SW480 (cell line): Measurements from ENCODE around the gene SLC39A11.
"Not testable (repeated sequence)": the region's sequence is repeated elsewhere in the genome, so short reads cannot be mapped to it uniquely, and the experiment has no call there.

Source experiments
- DNase-seq: peaks from one replicate; pipeline ENCODE4 v3.0.0-alpha.2; 2016; ENCODE audit warnings: low spot score

SLC39A11 gene

GRCh38 chr17:72916991-72917390 lies 175.5 kb downstream of the SLC39A11 start:
- DNase-seq, result no peak

DNA sequence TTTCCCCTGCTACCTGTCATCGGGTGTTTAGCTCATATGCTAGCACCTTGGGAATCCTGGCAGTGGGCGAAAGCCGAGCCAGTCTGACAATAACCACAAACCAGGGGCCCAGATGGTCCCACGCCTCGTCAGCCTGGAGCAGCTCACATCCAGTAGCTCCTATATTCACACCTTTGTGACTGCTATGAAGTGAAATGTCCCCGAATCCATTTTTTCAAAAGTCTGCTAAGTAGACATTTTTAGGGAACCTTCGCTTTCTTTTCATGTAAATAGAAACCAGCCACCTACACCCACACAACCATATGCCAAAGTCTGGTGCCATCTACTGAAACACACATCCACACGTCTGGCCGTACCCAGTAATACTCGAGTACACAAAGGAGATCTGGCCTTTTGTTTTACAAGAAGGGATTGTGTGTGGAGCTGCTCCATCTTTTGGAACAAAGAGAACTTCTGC lies 176.8 kb downstream of the SLC39A11 start:
- no peak for DNase-seq

DNA sequence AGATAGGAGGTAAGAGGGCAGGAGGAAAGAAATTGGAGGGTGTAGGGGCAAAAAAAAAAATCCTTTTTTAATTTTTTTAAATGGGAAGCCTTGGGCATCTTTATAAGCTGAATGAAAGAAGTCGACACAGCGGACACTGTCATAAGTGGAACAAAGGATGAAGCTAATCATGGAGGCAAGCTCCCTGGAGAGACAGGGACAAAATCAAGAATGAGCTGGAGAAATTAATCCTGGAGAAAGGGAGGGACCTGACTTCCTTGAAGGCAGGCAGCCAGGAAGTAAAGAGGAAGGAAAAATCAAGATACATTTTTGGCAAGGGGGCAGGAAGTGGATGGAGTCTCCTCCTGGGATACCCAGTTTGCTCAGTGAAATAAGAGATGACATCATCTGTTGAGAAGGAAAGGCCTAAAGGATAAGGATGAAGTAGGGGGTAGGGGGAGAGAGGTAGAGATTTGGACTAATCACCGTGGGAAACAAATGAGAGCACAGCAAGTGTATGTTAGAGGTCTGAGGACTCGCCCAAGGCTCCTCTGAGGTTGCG lies 179.3 kb downstream of the SLC39A11 start:
- no peak for DNase-seq

DNA sequence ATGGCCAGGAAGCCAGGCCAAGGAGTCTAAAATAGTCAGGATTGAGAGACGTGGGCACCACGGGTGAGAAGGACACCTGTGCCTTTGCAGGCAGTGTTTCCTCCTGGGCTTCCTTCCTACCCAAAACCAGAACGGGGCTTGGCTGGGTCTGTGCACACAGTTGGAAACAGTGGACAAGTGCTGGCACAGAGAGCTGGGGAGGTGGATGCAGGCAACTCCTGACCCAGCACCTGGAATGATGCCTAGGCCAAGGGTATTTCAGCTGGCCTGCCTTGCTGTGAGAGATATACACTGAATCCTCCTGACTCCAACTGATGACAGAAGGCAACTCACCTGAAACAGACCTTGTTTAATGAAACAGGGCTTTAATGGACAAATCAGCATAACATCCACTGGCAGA lies 186.2 kb downstream of the SLC39A11 start:
- DNase-seq, result no peak

DNA sequence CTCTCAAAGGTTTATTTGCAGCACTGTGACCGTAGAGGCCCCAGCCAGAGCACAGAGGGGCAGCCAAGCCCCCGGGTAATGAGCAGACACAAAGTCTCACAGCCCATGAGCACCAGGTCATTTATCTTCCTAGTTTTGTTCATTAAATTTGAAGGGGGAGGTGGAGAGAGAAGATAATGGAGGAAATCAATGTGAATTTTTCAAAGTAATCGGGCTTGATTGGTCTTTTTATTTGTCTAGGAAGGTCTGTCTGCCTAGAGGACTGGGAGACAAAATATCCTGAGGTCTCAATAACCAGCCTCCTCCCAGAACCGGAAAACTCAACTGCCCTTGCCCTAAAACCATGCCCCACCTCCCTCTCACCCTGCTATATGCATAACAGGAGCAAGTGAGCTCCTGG lies 189.0 kb downstream of the SLC39A11 start:
- DNase-seq, result no peak

DNA sequence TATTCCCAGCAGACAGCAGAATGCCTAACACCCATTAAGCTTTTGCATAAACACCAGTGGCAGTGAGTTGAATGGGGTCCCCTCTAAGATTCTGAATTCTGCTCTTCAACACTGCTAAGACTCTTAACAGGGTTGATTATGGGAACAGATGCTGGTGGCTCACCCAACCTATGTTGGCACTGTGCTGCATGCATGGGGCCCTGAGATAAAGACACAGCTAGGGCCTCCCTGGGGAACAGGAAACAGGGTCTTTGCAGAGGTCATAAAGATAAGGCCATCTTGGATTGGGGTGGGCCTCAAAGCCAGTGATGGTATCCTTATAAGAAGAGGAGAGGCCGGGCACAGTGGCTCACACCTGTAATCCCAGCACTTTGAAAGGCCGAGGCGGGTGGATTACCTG lies 190.8 kb downstream of the SLC39A11 start:
- DNase-seq, result no peak

DNA sequence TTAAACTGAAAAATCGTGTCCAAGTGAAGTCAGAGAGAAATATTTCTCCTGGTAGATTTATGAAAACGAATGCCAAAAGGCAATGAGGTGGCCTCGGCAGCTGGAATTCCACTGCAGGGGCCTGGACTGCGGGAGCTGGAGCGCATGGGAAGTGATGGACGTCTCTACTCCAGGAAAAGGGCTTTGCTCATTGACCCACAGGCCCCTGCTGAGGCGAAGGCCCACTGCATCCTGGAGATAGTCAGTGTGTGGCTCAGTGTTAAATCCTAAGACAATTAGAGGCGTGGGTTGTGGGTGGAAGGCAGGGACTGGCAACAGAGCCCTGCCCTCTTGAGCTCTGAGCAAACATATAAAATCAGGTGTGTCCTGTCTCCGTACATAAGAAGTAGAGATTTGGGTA lies 191.4 kb downstream of the SLC39A11 start:
- DNase-seq, result no peak

DNA sequence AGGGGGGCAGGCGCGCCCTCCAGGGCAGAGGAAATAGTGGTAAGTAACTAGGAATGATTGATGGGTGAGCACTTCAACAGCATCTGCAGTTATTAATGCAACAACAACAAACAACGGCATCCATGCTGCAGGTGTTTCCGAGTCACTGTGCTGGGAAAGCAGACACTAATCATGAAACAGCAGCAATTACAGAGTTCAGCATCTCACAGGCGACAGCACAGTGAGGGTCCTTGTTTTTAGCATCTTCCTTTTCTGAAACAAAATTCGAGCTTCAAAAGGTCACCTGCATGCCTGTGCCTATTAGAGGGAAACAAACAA lies 191.9 kb downstream of the SLC39A11 start:
- no peak for DNase-seq

- DNase-seq, result no peak
Measured at GRCh38 chr17:72898725-72899124, 193.8 kb downstream of the SLC39A11 start.

DNA sequence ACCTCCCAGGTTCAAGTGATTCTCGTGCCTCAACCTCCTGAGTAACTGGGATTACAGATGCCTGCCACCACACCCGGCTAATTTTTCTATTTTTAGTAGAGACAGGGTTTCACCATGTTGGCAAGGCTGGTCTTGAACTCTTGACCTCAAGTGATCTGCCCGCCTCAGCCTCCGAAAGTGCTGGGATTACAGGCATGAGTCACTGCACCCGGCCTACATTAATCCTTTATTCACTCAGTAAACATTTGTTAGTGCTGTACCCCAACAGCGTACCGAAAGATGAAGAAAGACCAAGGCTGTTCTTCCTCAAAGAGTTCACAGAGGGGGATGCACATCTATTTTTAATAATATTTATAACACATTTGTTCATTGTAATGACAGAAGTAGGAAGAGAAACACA lies 196.2 kb downstream of the SLC39A11 start:
- DNase-seq, result not testable (repeated sequence)

GRCh38 chr17:72891627-72892026 lies 200.9 kb downstream of the SLC39A11 start:
- no peak for DNase-seq

DNA sequence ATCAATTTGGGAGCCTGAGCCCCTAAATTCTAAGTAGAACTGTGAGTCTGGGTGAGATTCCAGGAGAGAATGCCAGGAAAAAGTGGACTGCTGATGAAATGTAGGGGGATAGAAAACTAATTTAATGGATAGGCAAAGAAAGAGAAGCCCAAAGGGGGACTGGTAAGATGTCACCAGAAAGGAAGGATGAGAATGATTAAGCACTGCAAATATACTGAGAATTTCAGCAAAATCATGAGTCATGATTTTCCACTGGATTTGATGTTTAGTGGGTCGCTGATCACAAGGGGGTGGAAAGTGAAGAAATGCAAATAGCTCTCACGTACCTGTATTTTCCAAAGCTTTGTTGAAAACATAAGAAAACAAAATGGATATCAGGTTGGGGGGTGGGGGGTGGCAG lies 201.8 kb downstream of the SLC39A11 start:
- no peak for DNase-seq

- no peak for DNase-seq
Measured at GRCh38 chr17:72887917-72888316, 204.6 kb downstream of the SLC39A11 start.

GRCh38 chr17:72887322-72887721 lies 205.2 kb downstream of the SLC39A11 start:
- no peak for DNase-seq

GRCh38 chr17:72886622-72887021 lies 205.9 kb downstream of the SLC39A11 start:
- no peak for DNase-seq

DNA sequence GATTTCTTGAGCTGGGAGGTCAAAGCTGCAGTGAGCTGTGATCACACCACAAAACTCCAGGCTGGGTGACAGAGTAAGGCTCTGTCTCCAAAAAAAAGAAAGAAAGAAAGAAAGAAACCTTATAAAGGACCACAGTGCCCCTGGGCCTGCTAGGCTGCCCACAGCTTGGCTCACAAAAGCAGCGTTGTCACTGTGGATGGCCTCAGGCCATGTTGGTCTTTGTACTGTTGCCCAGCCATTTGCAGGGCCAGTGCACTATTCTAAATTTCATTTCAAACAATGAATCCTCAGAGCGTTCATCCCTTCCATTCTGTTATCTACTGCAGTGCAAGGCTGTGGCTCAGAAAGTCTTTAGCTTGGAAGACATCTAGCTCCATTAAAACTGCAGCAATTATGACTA lies 208.4 kb downstream of the SLC39A11 start:
- DNase-seq, result no peak

- DNase-seq, result no peak
Measured at GRCh38 chr17:72883351-72883750, 209.1 kb downstream of the SLC39A11 start.

- DNase-seq, result no peak
Measured at GRCh38 chr17:72882426-72882825, 210.1 kb downstream of the SLC39A11 start.

- no peak for DNase-seq
Measured at GRCh38 chr17:72879877-72880276, 212.6 kb downstream of the SLC39A11 start.

DNA sequence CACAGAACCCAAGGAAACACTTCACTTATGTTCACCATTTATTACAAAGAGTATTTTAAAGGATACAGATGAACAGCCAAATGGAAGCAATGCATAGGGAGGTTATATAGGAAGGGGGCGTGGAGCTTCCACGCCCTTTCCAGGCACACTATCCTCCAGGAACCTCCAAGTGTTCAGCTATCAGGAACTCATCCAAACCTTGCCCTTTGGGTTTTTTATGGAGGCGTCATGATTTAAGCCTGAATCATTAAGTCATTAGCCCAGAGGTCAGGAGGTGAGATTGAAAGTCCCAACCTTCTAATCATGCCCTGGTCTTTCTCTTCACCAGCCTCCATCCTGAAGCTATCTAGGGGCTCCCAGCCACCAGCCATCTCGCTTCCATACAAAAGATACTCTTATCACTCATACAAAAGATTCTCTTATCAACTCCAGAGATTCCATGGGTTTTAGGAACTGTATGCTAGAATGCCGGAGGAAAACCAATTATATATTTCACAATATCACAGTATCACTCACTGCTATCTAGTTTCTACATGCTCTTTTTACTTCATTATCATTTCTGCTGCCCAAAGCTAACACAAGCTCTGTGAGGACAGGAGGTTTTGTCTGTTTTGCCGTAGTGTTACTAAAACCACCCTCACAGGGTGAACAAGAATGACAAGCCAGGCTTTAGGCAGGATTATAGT lies 213.4 kb downstream of the SLC39A11 start:
- no peak for DNase-seq

GRCh38 chr17:72877348-72877747 lies 215.1 kb downstream of the SLC39A11 start:
- no peak for DNase-seq

DNA sequence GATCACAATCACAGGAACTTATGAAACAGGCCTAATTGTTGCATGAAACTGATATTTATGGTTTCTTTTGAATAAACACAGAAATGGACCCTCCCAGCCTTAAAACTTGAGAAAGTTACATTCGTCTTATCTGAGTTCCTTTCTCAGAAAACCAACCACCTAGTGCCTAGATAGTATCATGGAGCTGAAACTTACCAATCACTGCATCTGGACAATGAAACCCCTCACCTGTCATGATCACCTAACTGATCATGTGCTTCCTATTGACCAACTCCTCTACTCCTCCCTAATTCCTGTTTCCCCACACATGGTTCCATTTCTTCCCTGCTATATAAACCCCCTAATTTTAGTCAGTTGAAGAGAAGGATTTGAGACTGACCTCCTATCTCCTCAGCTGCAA lies 216.1 kb downstream of the SLC39A11 start:
- no peak for DNase-seq

GRCh38 chr17:72875361-72875760 lies 217.1 kb downstream of the SLC39A11 start:
- DNase-seq, result no peak

DNA sequence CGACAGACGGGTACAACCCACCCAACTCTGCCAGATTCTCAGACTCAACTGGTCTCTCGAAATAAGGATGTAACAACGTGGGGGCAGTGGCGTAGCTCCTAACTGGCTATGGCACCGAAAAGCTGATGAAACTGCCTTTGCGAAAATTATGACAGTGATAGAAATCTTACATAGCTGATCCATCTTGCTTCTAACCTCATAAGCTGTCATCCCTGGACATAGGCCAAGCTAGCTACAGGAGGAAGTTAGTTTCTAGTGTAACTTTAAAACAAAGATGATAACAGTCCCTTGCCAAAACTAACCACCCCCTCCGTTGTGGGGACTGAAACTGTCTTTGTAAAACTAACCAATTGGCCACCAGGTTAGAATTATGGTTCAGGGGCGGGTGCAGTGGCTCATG lies 220.1 kb downstream of the SLC39A11 start:
- DNase-seq, result no peak
